Cardiac muscle cell (in vitro differentiated cells and primary cell): ENCODE data around the gene TENM3. TPM values are rescaled to one million over a fixed set of nuclear protein-coding genes. Genes with fewer than 3 reads are reported as not detected.

Source experiments
- DNase-seq, 2 donors: peaks; one replicate each; pipeline versions ENCODE4 v3.0.0 to v3.0.0-alpha.2; 2010 to 2017; ENCODE audit warnings: low read depth in 1 of 2, low spot score in 1 of 2
- H3K27ac ChIP-seq: fragments of 200-600 bp; sonication (generic); 2 replicates; pipeline ENCODE4 v1.5.1; 2016
- H3K27me3 ChIP-seq: fragments of 200-600 bp; sonication (generic); 2 replicates; pipeline ENCODE4 v1.6.0; 2016; ENCODE audit warnings: control low read depth
- H3K36me3 ChIP-seq: fragments of 200-600 bp; sonication (generic); 2 replicates; pipeline ENCODE4 v1.5.1; 2016; ENCODE audit warnings: control low read depth
- H3K4me1 ChIP-seq: fragments of 200-600 bp; sonication (generic); 2 replicates; pipeline ENCODE4 v1.8.1; 2017; ENCODE audit warnings: low read depth, mild to moderate bottlenecking, mixed run types
- H3K4me3 ChIP-seq: fragments of 200-600 bp; sonication (generic); 2 replicates; pipeline ENCODE4 v1.5.1; 2016; ENCODE audit warnings: mild to moderate bottlenecking
- H3K9me3 ChIP-seq: fragments of 200-600 bp; sonication (generic); 2 replicates; pipeline ENCODE4 v1.5.1; 2017; ENCODE audit warnings: low read depth, mild to moderate bottlenecking, control low read depth
- CTCF ChIP-seq: IDR thresholded peaks from 2 replicates; pipeline ENCODE4 v1.5.1; 2012; ENCODE audit warnings: low read depth, mild to moderate bottlenecking, low read length
- polyA plus RNA-seq: library from polyadenylated mRNA; unstranded; fragments of >200 nt; fragmentation: Nextera tagmentation; extraction: Ambion mirVana; gene quantifications from 2 replicates; pipeline ENCODE4 v1.2.1, GENCODE V29; 2016
- total RNA-seq: library from RNA; depleted of rRNA; stranded (reverse); fragments of >200 nt; gene quantifications from 2 replicates; pipeline ENCODE4 v1.2.3, GENCODE V29; 2016

Gene TENM3
- total and polyA plus RNA-seq, 2 experiments from 2014 or later, result 12.5 to 24.8 TPM

- Histone ChIP-seq H3K36me3 (no peaks in the 10 kb centered on the region), H3K4me1 (peaks cover 9% of the 10 kb centered on the region), H3K27me3 (no peaks in the 10 kb centered on the region), H3K27ac (no peak overlapping the region), H3K9me3 (no peaks in the 10 kb centered on the region), H3K4me3 (no peak overlapping the region)
- no peak for DNase-seq
- TF ChIP-seq CTCF, result no peak
Measured at GRCh38 chr4:182765987-182766856, 523.0 kb downstream of the TENM3 start.

- H3K27me3 ChIP-seq, result no peaks in the 10 kb centered on the region
- peaks cover 10% of the 10 kb centered on the region for H3K4me1 ChIP-seq
- no peak for DNase-seq
- H3K36me3 ChIP-seq, result no peaks in the 10 kb centered on the region
- H3K9me3 ChIP-seq, result no peaks in the 10 kb centered on the region
- H3K27ac ChIP-seq, result no peak overlapping the region
- no peak for TF ChIP-seq CTCF
- no peak overlapping the region for H3K4me3 ChIP-seq
Measured at GRCh38 chr4:182766857-182767250, 523.7 kb downstream of the TENM3 start.

DNA sequence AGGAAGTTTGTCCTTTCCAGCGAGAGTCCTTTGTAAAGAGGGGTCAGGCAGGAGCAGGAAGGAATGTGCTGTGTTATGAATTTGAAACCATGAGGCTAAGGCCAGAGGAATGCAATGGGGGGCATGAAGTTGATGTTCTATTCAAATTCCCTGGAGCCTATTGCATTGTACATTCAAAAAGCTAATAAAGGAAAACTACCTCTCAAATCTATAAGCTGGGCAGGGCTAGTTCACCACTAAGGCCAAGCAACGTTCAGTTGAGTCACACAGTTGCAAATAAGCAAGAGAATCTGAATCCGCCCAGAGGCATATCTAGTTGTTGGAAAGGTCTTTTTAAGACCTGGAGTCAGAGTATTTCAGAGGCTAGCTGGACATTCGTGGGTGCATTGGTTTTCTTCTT is 525.6 kb downstream of the TENM3 start:
- no peak for DNase-seq
- no peak for TF ChIP-seq CTCF
- Histone ChIP-seq H3K36me3 (peaks cover 4% of the 10 kb centered on the region), H3K27ac (no peak overlapping the region), H3K4me3 (no peak overlapping the region), H3K4me1 (peaks cover 10% of the 10 kb centered on the region), H3K9me3 (no peaks in the 10 kb centered on the region), H3K27me3 (no peaks in the 10 kb centered on the region)

GRCh38 chr4:182770259-182770995 is 527.2 kb downstream of the TENM3 start:
- DNase-seq, result peak in 1 of 2 donors; percentile 38
- H3K4me1 ChIP-seq, result peaks cover 7% of the 10 kb centered on the region
- peaks cover 4% of the 10 kb centered on the region for H3K36me3 ChIP-seq
- no peak for TF ChIP-seq CTCF
- no peak overlapping the region for H3K4me3 ChIP-seq
- H3K27ac ChIP-seq, result peak overlapping the region; percentile 49
- no peaks in the 10 kb centered on the region for H3K27me3 ChIP-seq
- no peaks in the 10 kb centered on the region for H3K9me3 ChIP-seq

DNA sequence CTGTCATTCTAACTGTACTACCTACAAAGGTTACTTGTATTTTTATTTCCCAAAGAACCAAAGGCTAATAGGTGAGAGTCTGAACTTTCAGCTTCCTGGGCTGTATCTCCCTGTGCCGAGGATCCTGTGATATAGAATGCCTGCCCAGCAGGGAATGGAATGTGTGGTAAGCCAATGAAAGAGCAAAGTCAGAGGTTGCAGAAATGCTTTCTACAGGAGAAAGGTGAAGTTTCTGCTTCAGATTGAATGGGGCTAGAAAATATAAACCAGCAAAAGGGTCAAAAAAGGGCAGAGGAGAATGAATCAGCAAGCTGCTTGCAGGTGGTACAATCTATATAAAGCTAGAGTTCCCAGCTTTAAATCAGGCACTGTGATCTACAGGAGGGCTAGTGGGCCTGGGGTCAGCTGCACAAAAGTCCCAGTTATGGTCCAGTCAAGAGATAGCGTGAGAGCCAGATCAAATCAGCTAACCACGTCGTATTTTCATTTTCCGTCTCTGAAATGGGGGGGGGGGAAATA is 527.9 kb downstream of the TENM3 start:
- H3K4me3 ChIP-seq, result no peak overlapping the region
- H3K9me3 ChIP-seq, result no peaks in the 10 kb centered on the region
- peak overlapping the region; percentile 49 for H3K27ac ChIP-seq
- peak in 1 of 2 donors; percentile 58 for DNase-seq
- TF ChIP-seq CTCF, result no peak
- peaks cover 4% of the 10 kb centered on the region for H3K36me3 ChIP-seq
- H3K27me3 ChIP-seq, result no peaks in the 10 kb centered on the region
- H3K4me1 ChIP-seq, result peaks cover 7% of the 10 kb centered on the region
